Lung (tissue), 12 donors: ENCODE data around the gene TAF8. TPM values are rescaled to one million over a fixed set of nuclear protein-coding genes. Genes with fewer than 3 reads are reported as not detected.
A peak's percentile ranks its signal among the peaks of the same experiment; 100 is the strongest.

Experiments used
- ATAC-seq: fragments of 200-7000 bp; cut with Tn5 transposase; one replicate; pipeline ENCODE4 v1.9.1; 2020; ENCODE audit warnings: moderate number of reproducible peaks; ENCODE audit not compliant: insufficient read depth, low FRiP score
- DNase-seq, 3 donors: peaks; one replicate each; pipeline ENCODE4 v3.0.0-alpha.2; 2013 to 2017
- H3K27ac ChIP-seq, 2 donors: one replicate each; pipeline ENCODE4 v1.5.1; 2013; ENCODE audit warnings: mild to moderate bottlenecking in 2 of 2, moderate library complexity in 2 of 2, control low read depth in 1 of 2, inconsistent platforms in 1 of 2, low read depth in 1 of 2, low read length in 1 of 2
- H3K27me3 ChIP-seq, 3 donors: one replicate each; pipeline ENCODE4 v1.5.1; 2013; ENCODE audit warnings: low read length in 2 of 3; ENCODE audit not compliant: control insufficient read depth in 3 of 3, insufficient read depth in 3 of 3
- H3K36me3 ChIP-seq, 4 donors: one replicate each; pipeline ENCODE4 v1.5.1; 2013; ENCODE audit warnings: low read length in 4 of 4, mild to moderate bottlenecking in 1 of 4, moderate library complexity in 1 of 4; ENCODE audit not compliant: control insufficient read depth in 4 of 4, insufficient read depth in 4 of 4
- H3K4me1 ChIP-seq, 5 donors: one replicate each; pipeline ENCODE4 v1.5.1; 2013; ENCODE audit warnings: low read length in 5 of 5, mild to moderate bottlenecking in 2 of 5, moderate library complexity in 1 of 5; ENCODE audit not compliant: control insufficient read depth in 5 of 5, insufficient read depth in 5 of 5
- H3K4me3 ChIP-seq: one replicate; pipeline ENCODE4 v1.5.1; 2013; ENCODE audit warnings: mild to moderate bottlenecking, control low read depth, moderate library complexity
- H3K9ac ChIP-seq, 2 donors: one replicate each; pipeline ENCODE4 v1.5.1; 2013; ENCODE audit warnings: low read length in 2 of 2, control low read depth in 1 of 2; ENCODE audit not compliant: insufficient read depth in 1 of 2
- H3K9me3 ChIP-seq, 4 donors: one replicate each; pipeline ENCODE4 v1.5.1; 2013; ENCODE audit warnings: low read length in 3 of 4, mild to moderate bottlenecking in 1 of 4, moderate library complexity in 1 of 4; ENCODE audit not compliant: control insufficient read depth in 4 of 4, insufficient read depth in 3 of 4
- CTCF ChIP-seq: IDR thresholded peaks from 2 replicates; pipeline ENCODE4 v1.5.1; 2012; ENCODE audit warnings: mild to moderate bottlenecking; ENCODE audit errors: control extremely low read depth, extremely low read depth
- WGBS, 2 donors: extraction: QIAGEN DNeasy Blood & Tissue Kit; methylation state at CpG; one replicate each; pipeline ENCODE4 v1.1.7; 2013; 5-methylcytosine and 5-hydroxymethylcytosine counted together
- polyA plus RNA-seq, 2 donors: library from polyadenylated mRNA; stranded (reverse); fragments of 200-250 nt; gene quantifications; one replicate each; pipeline ENCODE4 v1.2.1, GENCODE V29; 2013
- total RNA-seq, 2 donors: library from RNA; depleted of rRNA in 1 of 2; stranded (reverse); fragments of >200 nt in 1 of 2; gene quantifications; one replicate each; pipeline ENCODE4 v1.2.1, GENCODE V29; 2014 to 2021
- donor health status: control.
- donor health status: control.
- donor health status: Bipolar disorder and iron deficiency.
- donor health status: healthy.
- donor health status: DM: yes; HTN: yes; CAD: no.

Gene TAF8
- total and polyA plus RNA-seq, 4 donors, result 14.0 to 26.7 (median 17.0) TPM

GRCh38 chr6:42095776-42096541 lies 45.6 kb downstream of the TAF8 start:
- no peaks in the 10 kb centered on the region for H3K36me3 ChIP-seq
- no peak overlapping the region for H3K9ac ChIP-seq
- ATAC-seq (no peak), DNase-seq (no peak)
- 72 to 80% methylated on average over 10 of the region's 10 CpGs for WGBS, 2 donors
- H3K4me1 ChIP-seq, result peaks cover 0 to 9% (median 0%) of the 10 kb centered on the region in 5 donors
- H3K27ac ChIP-seq, result no peak overlapping the region
- H3K27me3 ChIP-seq, result no peaks in the 10 kb centered on the region
- H3K9me3 ChIP-seq, result no peaks in the 10 kb centered on the region
- H3K4me3 ChIP-seq, result no peak overlapping the region
- no peak for TF ChIP-seq CTCF

GRCh38 chr6:42099340-42100028 lies 49.2 kb downstream of the TAF8 start:
- Histone ChIP-seq H3K27ac (peak overlapping the region; percentile 34 to 89), H3K4me1 (peaks cover 0 to 16% (median 4%) of the 10 kb centered on the region in 5 donors), H3K9ac (no peak overlapping the region), H3K36me3 (no peaks in the 10 kb centered on the region), H3K27me3 (no peaks in the 10 kb centered on the region), H3K4me3 (no peak overlapping the region), H3K9me3 (no peaks in the 10 kb centered on the region)
- ATAC-seq (peak; percentile 78), DNase-seq (no peak)
- TF ChIP-seq CTCF, result no peak
- 52 to 78% methylated on average over 13 of the region's 13 CpGs for WGBS, 2 donors

- H3K9me3 ChIP-seq, result no peaks in the 10 kb centered on the region
- 67 to 81% methylated on average over 14 of the region's 14 CpGs for WGBS, 2 donors
- no peak overlapping the region for H3K9ac ChIP-seq
- no peaks in the 10 kb centered on the region for H3K27me3 ChIP-seq
- H3K36me3 ChIP-seq, result no peaks in the 10 kb centered on the region
- H3K4me1 ChIP-seq, result peaks cover 0 to 18% (median 4%) of the 10 kb centered on the region in 5 donors
- no peak for ATAC-seq
- no peak for DNase-seq
- no peak for TF ChIP-seq CTCF
- H3K4me3 ChIP-seq, result no peak overlapping the region
- peak overlapping the region; percentile 8 to 34 for H3K27ac ChIP-seq
Measured at GRCh38 chr6:42100029-42100901, 49.9 kb downstream of the TAF8 start.
